HCT116 (cell line): ENCODE results near the gene ERC2. TPM values are rescaled to one million over a fixed set of nuclear protein-coding genes. Genes with fewer than 3 reads are reported as not detected.

Source experiments
- ATAC-seq: fragments of 200-7000 bp; cut with Tn5 transposase; 2 replicates; pipeline ENCODE4 v1.9.1; 2020; ENCODE audit warnings: mild to moderate bottlenecking, moderate library complexity
- BruUV-seq: library from RNA; stranded (reverse); fragments of 400-500 nt; replicated peaks from 2 replicates; lab custom pipeline; 2021; lab: Mats Ljungman, UMichigan
- CTCF ChIA-PET: fragments of 300-600 bp; sonication (Branson Sonifier 250); formaldehyde crosslinking; loops from one replicate; lab custom pipeline; 2021; ENCODE audit warnings: antibody characterized with exemption; lab: Charles Lee
- POLR2A ChIA-PET: fragments of 300-600, 350-600 bp; sonication (Branson Sonifier 250); formaldehyde crosslinking; loops from one replicate; lab custom pipeline; 2021; ENCODE audit warnings: antibody characterized with exemption; lab: Charles Lee
- RAD21 ChIA-PET, 2 experiments: fragments of 300-600 bp; sonication (Branson Sonifier 250); formaldehyde crosslinking; loops; one replicate each; lab custom pipeline; 2023; ENCODE audit warnings: low total read pairs in 2 of 2; ENCODE audit not compliant: uncharacterized antibody in 2 of 2, unreplicated experiment in 2 of 2, low non-redundant PET in 1 of 2; lab: Charles Lee
- DNase-seq: peaks from one replicate; pipeline ENCODE4 v3.0.0-alpha.2; 2010; ENCODE audit warnings: low read depth, low spot score
- H2AFZ ChIP-seq: fragments of 200-600 bp; shearing (Covaris generic), sonication (generic); 2 replicates; pipeline ENCODE4 v1.6.1; 2017; ENCODE audit warnings: low read depth, mixed run types, mixed read lengths, antibody characterized with exemption, low read length; ENCODE audit not compliant: poor library complexity, severe bottlenecking
- H3K27ac ChIP-seq: 2 replicates; pipeline ENCODE4 v1.5.1; 2012; ENCODE audit warnings: low read depth, low read length
- H3K27me3 ChIP-seq: fragments of 200-600 bp; sonication (generic); 2 replicates; pipeline ENCODE4 v1.6.1; 2016; ENCODE audit warnings: mixed run types, low read length, mixed read lengths; ENCODE audit not compliant: insufficient read depth
- H3K36me3 ChIP-seq, 2 experiments: fragments of 200-500 bp in 1 of 2; fragments of 200-600 bp in 1 of 2; sonication (Bioruptor generic) in 1 of 2; sonication (generic) in 1 of 2; 2 replicates each; pipeline versions ENCODE4 v1.5.1 to v1.6.1; 2014 to 2016; ENCODE audit warnings: low read length in 2 of 2, inconsistent platforms in 1 of 2, mixed read lengths in 1 of 2, mixed run types in 1 of 2; ENCODE audit not compliant: insufficient read depth in 2 of 2, control insufficient read depth in 1 of 2
- H3K4me1 ChIP-seq, 2 experiments: fragments of 200-600 bp in 1 of 2; sonication (generic) in 1 of 2; 2 replicates each; pipeline versions ENCODE4 v1.5.1 to v1.6.1; 2012 to 2017; ENCODE audit warnings: low read length in 2 of 2, inconsistent platforms in 1 of 2, mild to moderate bottlenecking in 1 of 2, mixed read lengths in 1 of 2, mixed run types in 1 of 2, moderate library complexity in 1 of 2; ENCODE audit not compliant: insufficient read depth in 2 of 2, control insufficient read depth in 1 of 2
- H3K4me2 ChIP-seq: fragments of 200-600 bp; sonication (generic); 2 replicates; pipeline ENCODE4 v1.6.1; 2017; ENCODE audit warnings: mixed run types, low read length, mixed read lengths
- H3K4me3 ChIP-seq, 2 experiments: fragments of 200-600 bp in 1 of 2; sonication (generic) in 1 of 2; replicated peaks in 1 of 2; 2 replicates each; pipeline ENCODE4 v1.5.1; 2011 to 2016; ENCODE audit warnings: low read length in 2 of 2, control low read depth in 1 of 2, low read depth in 1 of 2, mild to moderate bottlenecking in 1 of 2, mixed read lengths in 1 of 2, mixed run types in 1 of 2
- H3K79me2 ChIP-seq: fragments of 200-600 bp; sonication (generic); 2 replicates; pipeline ENCODE4 v1.6.1; 2017; ENCODE audit warnings: mild to moderate bottlenecking, mixed run types, low read length, moderate library complexity, mixed read lengths; ENCODE audit not compliant: insufficient read depth
- H3K9ac ChIP-seq: fragments of 200-600 bp; sonication (generic); 2 replicates; pipeline ENCODE4 v1.6.1; 2016; ENCODE audit warnings: low read length, mixed read lengths
- H3K9me2 ChIP-seq: fragments of 200-600 bp; sonication (generic), shearing (Covaris generic); 2 replicates; pipeline ENCODE4 v1.6.1; 2017; ENCODE audit warnings: mixed run types, mild to moderate bottlenecking, moderate library complexity; ENCODE audit not compliant: insufficient read depth
- H3K9me3 ChIP-seq, 2 experiments: fragments of 200-500 bp in 1 of 2; fragments of 200-600 bp in 1 of 2; sonication (Bioruptor generic) in 1 of 2; sonication (generic) in 1 of 2; 2 replicates each; pipeline ENCODE4 v1.6.1; 2014 to 2017; ENCODE audit warnings: low read length in 2 of 2, mixed read lengths in 2 of 2, inconsistent platforms in 1 of 2, low read depth in 1 of 2, mild to moderate bottlenecking in 1 of 2, mixed run types in 1 of 2, moderate library complexity in 1 of 2; ENCODE audit not compliant: control insufficient read depth in 1 of 2, insufficient read depth in 1 of 2
- H4K20me1 ChIP-seq: fragments of 200-600 bp; sonication (generic), shearing (Covaris generic); 2 replicates; pipeline ENCODE4 v1.6.1; 2017; ENCODE audit warnings: mixed run types, mild to moderate bottlenecking, moderate library complexity; ENCODE audit not compliant: insufficient read depth
- CBX3 ChIP-seq: IDR thresholded peaks from 2 replicates; pipeline ENCODE4 v1.6.1; 2012; ENCODE audit warnings: low read depth
- EZH2 ChIP-seq: fragments of 200-600 bp; sonication (generic); IDR thresholded peaks from 2 replicates; pipeline ENCODE4 v1.6.1; 2017; ENCODE audit warnings: antibody characterized with exemption, mixed run types
- MAX ChIP-seq: IDR thresholded peaks from 2 replicates; pipeline ENCODE4 v1.6.1; 2012
- POLR2A ChIP-seq: IDR thresholded peaks from 2 replicates; pipeline ENCODE4 v1.7.0; 2011; ENCODE audit warnings: borderline replicate concordance; ENCODE audit not compliant: insufficient read depth, insufficient read length; ENCODE audit errors: extremely low read depth
- POLR2AphosphoS5 ChIP-seq: IDR thresholded peaks from 2 replicates; pipeline ENCODE4 v1.6.1; 2011; ENCODE audit warnings: mild to moderate bottlenecking, low read depth, low read length, moderate library complexity
- REST ChIP-seq: IDR thresholded peaks from 2 replicates; pipeline ENCODE4 v1.6.1; 2012; ENCODE audit warnings: low read depth
- SIN3A ChIP-seq: IDR thresholded peaks from 2 replicates; pipeline ENCODE4 v1.6.1; 2012; ENCODE audit warnings: low read depth
- SP1 ChIP-seq: IDR thresholded peaks from 2 replicates; pipeline ENCODE4 v1.6.1; 2012; ENCODE audit warnings: low read depth
- SRF ChIP-seq: IDR thresholded peaks from 2 replicates; pipeline ENCODE4 v1.6.1; 2012; ENCODE audit warnings: low read depth
- ZBTB33 ChIP-seq: IDR thresholded peaks from 2 replicates; pipeline ENCODE4 v1.6.1; 2011; ENCODE audit warnings: mild to moderate bottlenecking, low read length, moderate library complexity; ENCODE audit not compliant: insufficient replicate concordance; ENCODE audit errors: extremely low read depth
- ZFX ChIP-seq: fragments of 450-650 bp; IDR thresholded peaks from 2 replicates; pipeline ENCODE4 v1.6.1; 2017
- ZNF274 ChIP-seq: fragments of 200-500 bp; sonication (Bioruptor generic); IDR thresholded peaks from 2 replicates; pipeline ENCODE4 v1.6.1; 2014; ENCODE audit warnings: mild to moderate bottlenecking, low read depth, low read length, inconsistent platforms
- intact Hi-C: fragments of 100-400 bp; cut with micrococcal nuclease; formaldehyde crosslinking; loops from 2 replicates; pipeline ENCODE4 v1.10.0; 2022
- total RNA-seq: library from RNA; stranded (reverse); gene quantifications from one replicate; pipeline ENCODE4 v1.2.1, GENCODE V29; 2021; ENCODE audit not compliant: unreplicated experiment

The ERC2 gene
- total RNA-seq, 1 experiment from 2014 or later, result not detected

- Histone ChIP-seq H3K4me1 (no peaks in the 10 kb centered on the region), H4K20me1 (no peaks in the 10 kb centered on the region), H3K4me2 (no peak overlapping the region), H3K79me2 (no peaks in the 10 kb centered on the region), H3K9me2 (no peaks in the 10 kb centered on the region), H3K9ac (no peak overlapping the region), H3K27ac (no peak overlapping the region), H3K36me3 (no peaks in the 10 kb centered on the region), H3K9me3 (no peaks in the 10 kb centered on the region), H2AFZ (no peak overlapping the region), H3K27me3 (peaks cover 43% of the 10 kb centered on the region), H3K4me3 (no peak overlapping the region)
- DNase-seq (no peak), ATAC-seq (no peak)
- ChIA-PET RAD21 (no interaction called here), CTCF (no interaction called here), POLR2A (no interaction called here)
- BruUV-seq, result no TSS peak
- intact Hi-C loops, result no loop called here
- TF ChIP-seq CBX3 (no peak), SRF (no peak), SP1 (no peak), EZH2 (no peak), POLR2A (no peak), ZBTB33 (no peak), SIN3A (no peak), ZNF274 (no peak), REST (no peak), ZFX (no peak), MAX (no peak), POLR2AphosphoS5 (no peak)
Measured at GRCh38 chr3:56366641-56367162, 101.6 kb downstream of the ERC2 start.
